Adrenal gland (tissue), 12 donors: ENCODE results near the gene SRBD1. TPM values are rescaled to one million over a fixed set of nuclear protein-coding genes. Genes with fewer than 3 reads are reported as not detected.

ENCODE experiments used
- DNase-seq, 7 donors: peaks; one replicate each; pipeline ENCODE4 v3.0.0-alpha.2; 2019 to 2020
- H3K27ac ChIP-seq, 5 donors: fragments of 200-600 bp; sonication (generic) in 4 of 5; 1 replicate in 3 of 5; 2 replicates in 2 of 5; pipeline versions ENCODE4 v1.5.1 to v1.8.0; 2016 to 2020; ENCODE audit warnings: mild to moderate bottlenecking in 1 of 5
- H3K27me3 ChIP-seq: fragments of 200-600 bp; 2 replicates; pipeline ENCODE4 v1.8.0; 2021
- H3K36me3 ChIP-seq, 2 donors: fragments of 200-600 bp; replicated peaks in 1 of 2; 1 replicate in 1 of 2; 2 replicates in 1 of 2; pipeline versions ENCODE4 v1.5.1 to v1.8.0; 2018 to 2022
- H3K4me1 ChIP-seq, 2 donors: fragments of 200-600 bp; replicated peaks in 1 of 2; 1 replicate in 1 of 2; 2 replicates in 1 of 2; pipeline versions ENCODE4 v1.5.1 to v1.8.0; 2018 to 2021
- H3K4me3 ChIP-seq, 4 donors: fragments of 200-600 bp; sonication (generic) in 3 of 4; one replicate each; pipeline ENCODE4 v1.5.1; 2016 to 2018
- H3K9me3 ChIP-seq, 3 donors: fragments of 200-600 bp; sonication (generic) in 1 of 3; replicated peaks in 1 of 3; 1 replicate in 2 of 3; 2 replicates in 1 of 3; pipeline versions ENCODE4 v1.5.1 to v1.8.0; 2016 to 2021
- CTCF ChIP-seq, 6 experiments: fragments of 450-650 bp in 4 of 6; fragments of 200-600 bp in 2 of 6; sonication (generic) in 1 of 6; IDR thresholded peaks; 1 replicate in 5 of 6; 2 replicates in 1 of 6; pipeline versions ENCODE4 v1.5.1 to v1.8.0; 2016 to 2021; ENCODE audit warnings: antibody characterized with exemption in 6 of 6, mild to moderate bottlenecking in 2 of 6, moderate library complexity in 1 of 6
- POLR2A ChIP-seq, 2 donors: fragments of 450-650 bp; IDR thresholded peaks; one replicate each; pipeline ENCODE4 v1.6.1; 2017; ENCODE audit warnings: antibody characterized with exemption in 2 of 2, mild to moderate bottlenecking in 2 of 2, moderate library complexity in 1 of 2
- WGBS, 4 donors: extraction: QIAGEN DNeasy Blood & Tissue Kit in 2 of 4; methylation state at CpG; one replicate each; pipeline versions ENCODE4 v1.1.5 to v1.1.7; 2013 to 2017; 5-methylcytosine and 5-hydroxymethylcytosine counted together
- intact Hi-C, 2 donors: fragments of 100-400 bp; cut with DNase I; formaldehyde crosslinking; loops; one replicate each; pipeline versions ENCODE4 v1.14.1 to v1.15.0; 2022 to 2023
- polyA plus RNA-seq, 3 donors: library from polyadenylated mRNA; stranded (reverse); fragments of 200-250 nt in 2 of 3; fragments of 350-450 nt in 1 of 3; fragmentation: Illumina TruSeq in 1 of 3; extraction: RNeasy Lipid Tissue Mini Kit (QIAGEN cat#74804) in 1 of 3; gene quantifications; one replicate each; pipeline ENCODE4 v1.2.3, GENCODE V29; 2013 to 2014
- total RNA-seq, 9 donors: library from RNA; depleted of rRNA in 4 of 9; stranded (reverse); fragments of >200 nt in 4 of 9; fragments of 120-200 nt in 1 of 9; fragmentation: NEBNext Ultra II Directional in 1 of 9; extraction: Animal tissue kit (Norgen Biotek cat#: 25700) in 1 of 9; gene quantifications; one replicate each; pipeline versions ENCODE4 v1.1.0 to v1.2.4, GENCODE V29; 2013 to 2023
- donor health status: healthy with polysubstance abuse.
- donor health status: Bipolar disorder and iron deficiency.
- donor health status: DM: yes; HTN: yes; CAD: no.
- donor health status: DM: no; HTN: no; CAD: no.
- donor health status: DM: no; HTN: no; CAD: no.
- donor health status: DM: yes; HTN: yes; CAD: no.

The SRBD1 gene
- total and polyA plus RNA-seq, 12 donors, result 2.7 to 21.6 (median 13.8) TPM

- DNase-seq, result no peak
- TF ChIP-seq POLR2A (IDR thresholded peaks at IDR 0.05), result no peak
- no peak for TF ChIP-seq CTCF (IDR thresholded peaks at IDR 0.05)
- H3K4me3 ChIP-seq, result no peak overlapping the region
- H3K27ac ChIP-seq, result no peak overlapping the region
- H3K27me3 ChIP-seq, result no peaks in the 10 kb centered on the region
- H3K36me3 ChIP-seq, result no peaks in the 10 kb centered on the region
- peaks cover 9 to 30% of the 10 kb centered on the region in 2 donors for H3K4me1 ChIP-seq
- WGBS, 4 donors, result 66 to 79% (median 74%) methylated on average over 2 of the region's 2 CpGs
- intact Hi-C loops, result no loop called here
- H3K9me3 ChIP-seq, result no peaks in the 10 kb centered on the region
Measured at GRCh38 chr2:45612731-45613130, 1.7 kb upstream of the SRBD1 start.

GRCh38 chr2:45612285-45612684, 1.2 kb upstream of the SRBD1 start:
- intact Hi-C loops, result no loop called here
- Histone ChIP-seq H3K36me3 (no peaks in the 10 kb centered on the region), H3K9me3 (no peaks in the 10 kb centered on the region), H3K4me1 (peaks cover 9 to 34% of the 10 kb centered on the region in 2 donors), H3K27me3 (no peaks in the 10 kb centered on the region), H3K4me3 (no peak overlapping the region), H3K27ac (peak overlapping the region in 1 of 5 donors; percentile 91)
- WGBS, 4 donors, result 73 to 79% (median 76%) methylated on average over 2 of the region's 2 CpGs
- TF ChIP-seq POLR2A (IDR thresholded peaks at IDR 0.05) (no peak), CTCF (IDR thresholded peaks at IDR 0.05) (no peak)
- no peak for DNase-seq

- no peak for TF ChIP-seq POLR2A (IDR thresholded peaks at IDR 0.05)
- TF ChIP-seq CTCF (IDR thresholded peaks at IDR 0.05), result peak in 3 of 6 experiments; percentile 8 to 41 (median 29)
- intact Hi-C loops, result no loop called here
Measured at GRCh38 chr2:45610281-45611019, 617 bp downstream of the SRBD1 start.

GRCh38 chr2:45607701-45608100, 3.4 kb downstream of the SRBD1 start:
- DNase-seq, result no peak
- Histone ChIP-seq H3K27me3 (no peaks in the 10 kb centered on the region), H3K27ac (no peak overlapping the region), H3K4me1 (peaks cover 9 to 30% of the 10 kb centered on the region in 2 donors), H3K9me3 (no peaks in the 10 kb centered on the region), H3K4me3 (no peak overlapping the region), H3K36me3 (peaks cover 0 to 6% of the 10 kb centered on the region in 2 donors)
- no peak for TF ChIP-seq POLR2A (IDR thresholded peaks at IDR 0.05)
- TF ChIP-seq CTCF (IDR thresholded peaks at IDR 0.05), result peak in 2 of 6 experiments; percentile 14 to 21
- intact Hi-C loops, result no loop called here
- 75 to 100% (median 88%) methylated on average over 1 of the region's 1 CpG for WGBS, 4 donors

More at GRCh38 chr2:45610281-45611019, 617 bp downstream of the SRBD1 start:
- Histone ChIP-seq H3K27ac (peak overlapping the region; percentile 44 to 91 (median 86)), H3K4me3 (peak overlapping the region; percentile 49 to 91 (median 64)), H3K36me3 (no peaks in the 10 kb centered on the region), H3K4me1 (peaks cover 9 to 35% of the 10 kb centered on the region in 2 donors), H3K27me3 (no peaks in the 10 kb centered on the region), H3K9me3 (no peaks in the 10 kb centered on the region)
- DNase-seq, result peak; percentile 52 to 74 (median 59)
- WGBS, 4 donors, result 0 to 1% (median 1%) methylated on average over 23 of the region's 23 CpGs
